NB4 (cell line): Measurements from ENCODE around the gene AFF1.

ENCODE experiments used
- DNase-seq: peaks from one replicate; pipeline ENCODE4 v3.0.0; 2010; ENCODE audit warnings: low read depth
- H3K4me3 ChIP-seq: one replicate; pipeline ENCODE4 v1.5.1; 2011; ENCODE audit warnings: mild to moderate bottlenecking, low read depth, low read length, moderate library complexity
- CTCF ChIP-seq: IDR thresholded peaks from one replicate; pipeline ENCODE4 v1.5.1; 2012; ENCODE audit warnings: low read depth, low read length
- MAX ChIP-seq: IDR thresholded peaks from 2 replicates; pipeline ENCODE4 v1.6.1; 2011; ENCODE audit warnings: low read depth, low read length
- MYC ChIP-seq: IDR thresholded peaks from 2 replicates; pipeline ENCODE4 v1.6.1; 2011; ENCODE audit warnings: low read depth, low read length
- POLR2A ChIP-seq: IDR thresholded peaks from 2 replicates; pipeline ENCODE4 v1.6.1; 2011; ENCODE audit warnings: mild to moderate bottlenecking; ENCODE audit not compliant: insufficient read length; ENCODE audit errors: extremely low read depth

Gene AFF1

GRCh38 chr4:87017580-87018342 lies 83.0 kb downstream of the AFF1 start:
- no peak overlapping the region for H3K4me3 ChIP-seq
- DNase-seq = no peak
- TF ChIP-seq CTCF (no peak), MYC (no peak), MAX (no peak), POLR2A (no peak)

- H3K4me3 ChIP-seq = no peak overlapping the region
- no peak for DNase-seq
These were observed 83.9 kb downstream of the AFF1 start for GRCh38 chr4:87018753-87019152.

GRCh38 chr4:87019246-87019791 lies 84.5 kb downstream of the AFF1 start:
- TF ChIP-seq MAX (no peak), MYC (no peak), POLR2A (no peak), CTCF (no peak)

More at GRCh38 chr4:87018753-87019152, 83.9 kb downstream of the AFF1 start:
- TF ChIP-seq POLR2A (no peak), MYC (no peak), MAX (no peak), CTCF (no peak)

GRCh38 chr4:87019898-87020297 lies 85.1 kb downstream of the AFF1 start:
- DNase-seq = no peak
- H3K4me3 ChIP-seq = no peak overlapping the region
- TF ChIP-seq MYC = no peak
- TF ChIP-seq MAX = no peak
- no peak for TF ChIP-seq CTCF
- TF ChIP-seq POLR2A = no peak

More at GRCh38 chr4:87019246-87019791, 84.5 kb downstream of the AFF1 start:
- no peak for DNase-seq
- no peak overlapping the region for H3K4me3 ChIP-seq

- H3K4me3 ChIP-seq = no peak overlapping the region
- no peak for DNase-seq
- TF ChIP-seq CTCF = no peak
- no peak for TF ChIP-seq POLR2A
- no peak for TF ChIP-seq MYC
- no peak for TF ChIP-seq MAX
These were observed 89.4 kb downstream of the AFF1 start for GRCh38 chr4:87024201-87024600.
